Hematopoietic multipotent progenitor cell treated with erythropoietin and hydrocortisone succinate and interleukin-3 and kit ligand, for 15 days (in vitro differentiated cells): ENCODE measurements around the gene SLC39A5.
"Not testable (repeated sequence)": the region's sequence is repeated elsewhere in the genome, so short reads cannot be mapped to it uniquely, and the experiment has no call there.

Experiments
- DNase-seq: peaks from one replicate; pipeline ENCODE4 v3.0.0-alpha.2; 2015; ENCODE audit warnings: low spot score

The SLC39A5 gene

GRCh38 chr12:56229916-56230431 is at the start of gene SLC39A5:
SLC39A5 (plus strand) TSS chr12:56230051; CDS start chr12:56231275, 1,224 bp downstream.
- DNase-seq, result no peak

DNA sequence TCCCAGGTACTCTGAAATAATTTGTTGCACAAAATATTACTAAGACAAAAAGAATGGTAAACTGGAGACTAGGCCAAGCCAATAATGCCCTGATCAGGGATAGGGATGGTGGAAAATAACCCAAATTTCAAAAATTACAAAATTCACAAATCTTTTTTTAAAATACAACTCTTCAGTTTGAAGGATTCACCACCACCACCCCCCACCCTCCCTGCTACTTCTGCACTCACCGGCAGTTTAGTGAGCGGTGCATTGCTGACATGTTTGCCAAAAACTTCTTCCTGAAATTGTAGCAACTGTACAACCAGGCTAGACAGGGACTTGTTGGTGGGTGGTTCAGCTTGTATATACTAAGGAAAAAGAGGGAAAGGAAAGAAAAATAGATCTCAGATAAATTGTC is 42.9 kb upstream of the SLC39A5 start:
- no peak for DNase-seq

DNA sequence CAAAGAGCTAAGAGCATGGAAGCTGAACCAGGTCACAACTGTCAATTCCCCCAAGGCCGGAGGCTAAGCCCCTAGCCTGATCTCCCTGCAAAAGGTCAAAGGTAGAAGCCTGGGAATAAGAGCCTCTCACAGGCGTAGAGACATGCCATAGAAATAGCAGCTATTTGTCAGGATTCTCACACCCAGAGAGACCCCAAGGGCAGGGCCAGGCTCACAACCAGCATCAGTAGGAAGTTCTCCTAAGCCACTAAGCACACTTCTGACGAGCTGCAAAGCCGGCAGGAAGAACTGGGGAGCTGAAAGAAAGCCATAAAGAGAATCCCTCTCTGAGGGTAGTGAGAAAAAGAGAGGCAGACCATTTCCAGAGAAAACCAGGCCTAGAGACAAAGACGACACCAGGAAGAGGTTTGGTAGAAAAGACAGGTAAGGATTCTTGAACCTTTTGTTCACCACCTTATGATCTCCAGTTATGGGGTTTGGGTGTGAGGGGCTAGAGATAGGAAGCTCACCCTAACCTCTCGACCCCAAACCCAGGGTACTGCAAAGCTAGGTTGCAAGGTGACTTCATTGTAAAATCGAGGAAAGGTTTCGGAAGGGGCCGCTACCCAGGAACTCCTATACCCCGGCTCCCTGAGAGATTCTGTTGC is 41.6 kb upstream of the SLC39A5 start:
- DNase-seq, result no peak

GRCh38 chr12:56188778-56189098 is 41.1 kb upstream of the SLC39A5 start:
- DNase-seq, result no peak

DNA sequence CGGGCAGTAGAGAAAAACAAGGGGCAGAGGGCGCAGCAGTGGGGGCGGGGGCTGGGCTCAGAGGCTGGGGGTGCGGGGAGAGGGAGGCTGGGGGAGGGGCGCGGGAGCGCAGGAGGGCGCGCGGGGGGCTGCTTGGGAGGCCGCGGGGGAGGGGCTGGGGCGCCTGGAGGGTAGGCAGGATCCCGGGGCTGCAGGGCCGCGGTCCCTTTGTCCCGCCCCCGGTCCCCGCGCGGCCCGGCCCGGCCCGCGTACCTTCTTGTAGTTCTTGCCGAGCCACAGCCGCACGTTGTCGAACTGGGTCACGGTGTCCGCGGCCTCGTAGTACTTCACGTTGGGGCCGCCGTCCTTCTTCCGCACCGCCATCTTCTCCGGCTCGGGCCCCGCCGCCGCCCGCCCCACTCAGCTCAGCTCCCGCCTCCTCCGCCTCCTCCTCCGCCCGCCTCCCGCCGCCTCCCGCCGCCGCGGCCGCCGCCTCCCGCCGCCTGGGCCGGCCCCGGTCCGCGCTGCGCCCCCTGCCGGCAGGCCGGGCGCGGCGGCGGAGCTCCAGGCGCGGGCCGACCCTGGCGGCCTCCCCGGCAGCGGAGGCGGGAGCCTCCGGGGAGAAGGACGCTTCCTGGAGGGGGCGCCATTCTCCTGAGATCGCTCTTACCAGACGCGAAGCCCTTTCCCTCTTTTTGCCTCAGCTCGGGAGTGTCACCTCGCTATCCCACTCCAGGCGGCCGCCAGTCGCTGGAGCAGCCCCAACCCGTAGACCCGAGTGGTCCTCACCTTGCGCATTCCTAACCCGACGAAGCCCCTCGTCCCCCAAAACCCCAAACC is 40.5 kb upstream of the SLC39A5 start, which contains the start of gene SMARCC2:
TSS of gene SMARCC2 (minus strand) at position 385 of the 819 bp plus-strand sequence. CDS start at position 363, 22 bp downstream.
- DNase-seq, result peak; percentile 89

DNA sequence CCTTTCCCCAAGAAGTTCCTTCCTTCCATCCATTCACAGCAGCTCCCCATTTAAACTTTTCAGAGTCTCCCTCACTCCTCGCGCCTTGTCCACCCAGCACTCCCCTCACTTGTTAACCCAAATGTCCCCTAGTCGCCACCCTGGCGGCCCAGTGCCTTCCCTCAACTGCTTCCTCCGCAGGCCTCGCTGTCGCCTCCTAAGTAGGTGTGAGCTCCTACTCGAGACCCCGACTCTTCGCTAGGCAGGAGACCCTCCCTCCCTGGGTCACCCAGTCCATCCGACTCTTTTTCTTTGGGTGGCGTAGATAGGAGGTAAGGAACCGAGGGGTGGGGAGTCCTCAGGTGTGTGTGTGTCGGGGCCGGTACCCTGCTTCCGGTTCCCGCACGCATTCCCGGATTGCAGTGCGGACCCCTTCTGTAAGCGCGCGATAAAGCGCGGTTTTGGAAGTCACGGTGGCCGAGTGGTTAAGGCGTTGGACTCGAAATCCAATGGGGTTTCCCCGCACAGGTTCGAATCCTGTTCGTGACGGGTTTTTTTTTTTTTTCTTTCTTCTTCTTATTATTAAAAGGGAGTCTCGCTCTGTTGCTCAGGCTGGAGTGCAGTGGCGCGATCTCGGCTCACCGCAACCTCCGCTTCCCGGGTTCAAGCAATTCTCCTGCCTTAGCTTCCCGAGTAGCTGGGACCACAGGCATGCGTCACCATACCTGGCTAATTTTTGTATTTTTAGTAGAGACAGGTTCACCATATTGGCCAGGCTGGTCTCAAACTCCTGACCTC is 39.7 kb upstream of the SLC39A5 start:
- DNase-seq, result peak; percentile 72

DNA sequence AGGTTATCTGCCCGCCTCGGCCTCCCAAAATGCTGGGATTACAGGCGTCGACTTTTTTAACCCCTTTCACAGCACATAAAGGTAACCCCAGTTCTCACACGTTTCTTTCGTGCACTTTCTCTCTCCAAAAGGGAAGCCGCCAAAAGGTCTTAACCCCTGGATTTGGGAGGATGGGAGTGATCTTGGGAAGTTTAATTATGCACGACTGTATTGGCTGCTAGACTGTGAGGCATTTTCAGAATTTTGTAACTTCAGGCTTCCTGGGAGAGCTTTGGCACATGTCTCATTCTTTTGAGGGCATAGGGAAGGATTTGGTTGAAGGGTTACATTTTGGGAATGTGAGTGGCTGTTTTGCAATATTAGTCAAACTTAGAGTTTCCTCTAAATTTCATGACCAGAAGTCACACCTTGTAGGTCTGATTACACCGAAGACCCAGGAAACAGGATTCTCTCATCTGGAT is 39.1 kb upstream of the SLC39A5 start:
- DNase-seq, result no peak

DNA sequence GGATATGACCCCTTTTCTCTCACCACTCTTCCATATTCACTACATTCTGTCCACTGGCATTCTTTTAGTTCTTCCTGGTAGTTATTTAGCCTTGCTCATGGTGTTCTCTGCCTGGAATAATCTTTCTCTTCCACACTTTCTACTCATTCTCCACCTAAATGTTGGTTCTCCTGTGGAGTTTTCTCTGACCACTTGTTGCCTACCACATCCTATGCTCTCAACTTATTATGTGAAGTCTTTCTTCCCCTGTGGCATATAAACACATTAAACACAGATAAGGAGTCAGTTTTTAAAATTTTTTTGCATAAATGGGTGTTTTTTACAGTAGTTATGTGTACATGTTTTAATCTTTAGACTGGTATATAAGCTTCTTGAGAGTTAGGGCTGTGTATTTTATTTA is 37.3 kb upstream of the SLC39A5 start:
- DNase-seq, result no peak

GRCh38 chr12:56193025-56193578 is 36.7 kb upstream of the SLC39A5 start:
- peak; percentile 91 for DNase-seq

- not testable (repeated sequence) for DNase-seq
These were observed 32.9 kb upstream of the SLC39A5 start for GRCh38 chr12:56196818-56197550.

- no peak for DNase-seq
These were observed 31.8 kb upstream of the SLC39A5 start for GRCh38 chr12:56197921-56198635.

- no peak for DNase-seq
These were observed 31.0 kb upstream of the SLC39A5 start for GRCh38 chr12:56198836-56199235.

GRCh38 chr12:56202366-56202765 is 27.5 kb upstream of the SLC39A5 start:
- DNase-seq, result no peak

DNA sequence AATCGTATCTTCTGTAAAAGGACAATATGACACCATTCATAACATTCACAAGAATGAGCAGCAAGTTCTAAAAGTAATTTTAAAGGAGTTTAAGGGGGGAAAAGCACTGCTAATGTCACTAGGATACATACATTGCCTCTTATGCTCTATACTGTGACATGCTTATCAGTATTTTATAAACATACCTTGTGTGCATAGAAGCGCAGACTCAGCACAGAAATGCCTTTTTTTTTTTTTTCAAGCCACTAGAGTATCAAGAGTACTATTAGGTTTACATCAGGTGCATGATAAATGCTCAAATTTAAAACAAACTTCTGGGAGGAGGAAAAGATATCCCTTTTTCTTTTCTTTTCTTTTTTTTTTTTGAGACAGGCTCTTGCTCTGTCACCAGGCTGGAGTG is 27.0 kb upstream of the SLC39A5 start:
- DNase-seq, result no peak

DNA sequence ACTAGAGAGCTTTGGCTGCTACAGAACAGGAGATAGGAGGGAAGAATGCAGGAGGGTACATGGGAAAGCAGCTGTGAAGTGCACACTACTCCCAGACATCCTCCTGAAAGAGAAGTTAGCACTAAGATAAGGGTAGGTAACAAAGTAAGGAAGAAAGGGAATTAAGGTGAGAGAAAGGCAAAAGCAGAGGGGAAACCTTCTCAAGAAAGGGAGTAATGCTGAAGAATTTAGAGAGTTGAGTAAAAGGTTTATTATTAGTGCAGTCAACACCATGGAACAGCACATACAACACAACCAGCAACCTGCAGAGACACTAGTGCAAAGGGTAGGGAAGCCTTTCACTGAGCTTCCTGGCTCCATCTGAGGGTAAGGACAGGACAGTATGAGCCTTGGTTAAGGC is 25.6 kb upstream of the SLC39A5 start:
- no peak for DNase-seq

DNA sequence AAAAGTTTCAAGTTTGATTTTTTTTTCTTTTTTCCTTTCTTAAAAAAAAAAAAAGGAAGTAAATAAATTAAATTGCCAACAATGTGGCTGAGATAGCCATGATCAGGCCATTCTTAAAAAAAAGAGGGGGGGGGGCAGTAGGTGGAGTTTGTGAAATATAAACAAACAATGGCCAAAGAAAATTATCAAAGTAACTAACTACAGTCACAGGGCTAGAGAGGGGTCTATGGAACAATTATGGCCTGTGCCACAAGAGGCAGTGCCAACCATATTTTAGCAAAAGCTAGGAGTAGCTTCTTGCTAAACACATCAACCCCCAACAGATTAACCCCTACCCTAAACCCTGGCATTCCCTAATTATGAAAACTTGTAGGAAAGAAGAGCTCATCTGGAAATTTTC is 24.4 kb upstream of the SLC39A5 start:
- no peak for DNase-seq

DNA sequence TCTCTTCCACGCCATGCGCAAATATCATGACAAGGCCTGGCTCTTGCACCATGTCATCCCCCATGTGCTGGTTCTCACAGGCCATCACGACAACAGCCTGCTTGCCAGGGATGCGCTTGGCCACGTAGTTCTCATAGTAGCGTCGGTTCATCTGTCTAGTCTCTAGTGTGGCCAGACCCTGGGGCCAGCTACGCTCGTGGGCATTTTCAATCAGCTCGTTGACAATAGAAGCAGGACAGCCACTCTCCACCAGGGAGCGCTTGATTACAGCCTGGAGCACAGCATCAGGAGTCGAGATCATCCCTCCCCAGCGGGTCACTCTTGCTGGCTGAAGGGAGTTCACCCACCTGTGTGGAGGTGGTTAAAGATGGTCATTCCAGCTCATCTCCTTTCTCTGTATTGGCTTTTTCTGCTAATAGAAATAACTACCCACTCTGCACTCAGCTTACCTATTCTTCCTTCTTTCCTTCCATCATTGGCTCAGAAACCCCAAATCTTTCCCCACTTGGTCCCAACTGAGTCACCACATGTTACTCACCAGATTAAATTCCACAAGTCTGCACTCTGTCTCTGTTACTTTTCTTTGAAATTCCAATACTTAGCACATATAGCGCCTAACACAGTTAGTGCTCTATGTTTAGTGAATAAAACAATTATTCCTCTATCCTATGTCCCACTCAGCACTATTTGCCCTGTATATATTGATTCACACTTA is 23.2 kb upstream of the SLC39A5 start:
- DNase-seq, result peak; percentile 67

GRCh38 chr12:56208006-56208405 is 21.8 kb upstream of the SLC39A5 start:
- DNase-seq, result no peak

DNA sequence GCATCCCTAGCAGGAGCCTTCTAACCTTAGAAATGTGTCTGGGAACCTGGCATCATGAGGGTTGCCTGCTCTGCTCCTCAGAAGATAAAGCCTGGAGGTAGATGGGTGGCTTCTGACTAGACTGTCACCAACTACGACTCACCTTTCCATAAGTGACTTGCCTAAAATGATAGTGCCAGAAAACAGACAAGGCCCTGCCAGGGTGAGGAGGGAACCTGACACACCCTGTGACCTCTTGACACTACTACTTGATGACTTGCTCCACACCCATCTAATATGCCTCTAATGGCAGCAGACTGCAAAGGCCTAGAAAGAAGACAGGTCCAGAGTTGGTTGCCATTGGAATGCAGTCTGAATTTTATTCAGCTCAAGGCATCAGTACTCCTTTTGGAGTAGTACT is 17.5 kb upstream of the SLC39A5 start:
- peak; percentile 63 for DNase-seq

DNA sequence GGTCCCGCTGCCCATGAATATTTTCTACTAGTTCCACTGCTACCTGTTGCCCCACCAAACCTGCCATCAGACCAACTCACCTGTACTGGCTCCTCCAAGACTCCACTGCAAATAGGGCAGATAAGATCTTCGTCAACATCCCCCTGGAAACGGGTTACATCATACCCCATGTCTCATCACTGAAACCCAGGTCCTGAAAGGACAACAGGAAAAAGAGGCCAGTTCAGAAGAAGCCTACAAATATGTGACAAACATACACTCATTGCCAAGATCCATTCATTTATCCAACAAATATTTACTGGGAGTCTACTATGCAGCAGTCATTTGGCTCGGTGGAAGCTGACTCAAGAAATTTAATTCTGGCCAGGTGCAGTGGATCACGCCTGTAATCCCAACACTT is 16.0 kb upstream of the SLC39A5 start:
- no peak for DNase-seq
